Ectodermal cell (in vitro differentiated cells): ENCODE data around the gene DBX1.
"Not testable (repeated sequence)": the region's sequence is repeated elsewhere in the genome, so short reads cannot be mapped to it uniquely, and the experiment has no call there.

ENCODE experiments used
- H3K27ac ChIP-seq: 2 replicates; pipeline ENCODE4 v1.7.0; 2013; ENCODE audit warnings: mild to moderate bottlenecking, low read depth, low read length; ENCODE audit not compliant: insufficient read depth, poor library complexity, severe bottlenecking
- H3K27me3 ChIP-seq: 2 replicates; pipeline ENCODE4 v1.7.0; 2013; ENCODE audit warnings: mild to moderate bottlenecking, low read length; ENCODE audit not compliant: insufficient read depth, control insufficient read depth, poor library complexity, severe bottlenecking
- H3K36me3 ChIP-seq: one replicate; pipeline ENCODE4 v1.7.0; 2013; ENCODE audit warnings: low read length; ENCODE audit not compliant: control insufficient read depth, insufficient read depth
- H3K4me1 ChIP-seq: one replicate; pipeline ENCODE4 v1.7.0; 2013; ENCODE audit warnings: low read length; ENCODE audit not compliant: control insufficient read depth, insufficient read depth
- H3K4me3 ChIP-seq: 2 replicates; pipeline ENCODE4 v1.7.0; 2013; ENCODE audit warnings: low read depth, low read length, control low read depth; ENCODE audit not compliant: insufficient read depth
- H3K9me3 ChIP-seq: 2 replicates; pipeline ENCODE4 v1.7.0; 2013; ENCODE audit warnings: mild to moderate bottlenecking, low read length, moderate library complexity; ENCODE audit not compliant: control insufficient read depth
- WGBS, 2 experiments: methylation state at CpG; one replicate each; pipeline ENCODE4 v1.1.7; 2013; ENCODE audit warnings: missing lambda C conversion rate in 2 of 2; 5-methylcytosine and 5-hydroxymethylcytosine counted together

DBX1 gene

GRCh38 chr11:20154381-20154780 lies 5.9 kb downstream of the DBX1 start:
- H3K4me1 ChIP-seq, result peaks cover 28% of the 10 kb centered on the region
- 56 to 90% methylated on average over 1 of the region's 1 CpG for WGBS, 2 experiments
- no peak overlapping the region for H3K4me3 ChIP-seq
- no peak overlapping the region for H3K27ac ChIP-seq
- H3K9me3 ChIP-seq, result no peaks in the 10 kb centered on the region
- peaks cover 57% of the 10 kb centered on the region for H3K27me3 ChIP-seq
- H3K36me3 ChIP-seq, result no peaks in the 10 kb centered on the region

- H3K27ac ChIP-seq, result no peak overlapping the region
- H3K4me3 ChIP-seq, result no peak overlapping the region
- H3K9me3 ChIP-seq, result no peaks in the 10 kb centered on the region
- H3K27me3 ChIP-seq, result no peaks in the 10 kb centered on the region
- WGBS, 2 experiments, result 89 to 94% methylated on average over 4 of the region's 4 CpGs
- H3K36me3 ChIP-seq, result no peaks in the 10 kb centered on the region
- H3K4me1 ChIP-seq, result no peaks in the 10 kb centered on the region
Measured at GRCh38 chr11:20138707-20139106, 21.6 kb downstream of the DBX1 start.

- H3K27me3 ChIP-seq, result no peaks in the 10 kb centered on the region
- no peak overlapping the region for H3K27ac ChIP-seq
- H3K4me1 ChIP-seq, result no peaks in the 10 kb centered on the region
- no peaks in the 10 kb centered on the region for H3K36me3 ChIP-seq
- no peak overlapping the region for H3K4me3 ChIP-seq
- no peaks in the 10 kb centered on the region for H3K9me3 ChIP-seq
Measured at GRCh38 chr11:20137637-20138036, 22.6 kb downstream of the DBX1 start.

GRCh38 chr11:20134991-20135736 lies 25.1 kb downstream of the DBX1 start:
- Histone ChIP-seq H3K27me3 (no peaks in the 10 kb centered on the region), H3K4me1 (no peaks in the 10 kb centered on the region), H3K4me3 (no peak overlapping the region), H3K9me3 (no peaks in the 10 kb centered on the region), H3K27ac (no peak overlapping the region), H3K36me3 (no peaks in the 10 kb centered on the region)
- WGBS, 2 experiments, result 88 to 90% methylated on average over 4 to 5 of the region's 5 CpGs

- no peaks in the 10 kb centered on the region for H3K27me3 ChIP-seq
- no peak overlapping the region for H3K4me3 ChIP-seq
- H3K4me1 ChIP-seq, result no peaks in the 10 kb centered on the region
- 73 to 75% methylated on average over 7 to 8 of the region's 8 CpGs for WGBS, 2 experiments
- H3K36me3 ChIP-seq, result no peaks in the 10 kb centered on the region
- H3K27ac ChIP-seq, result no peak overlapping the region
- H3K9me3 ChIP-seq, result no peaks in the 10 kb centered on the region
Measured at GRCh38 chr11:20132667-20133039, 27.6 kb downstream of the DBX1 start.

- Histone ChIP-seq H3K4me1 (no peaks in the 10 kb centered on the region), H3K4me3 (no peak overlapping the region), H3K36me3 (no peaks in the 10 kb centered on the region), H3K9me3 (no peaks in the 10 kb centered on the region), H3K27ac (no peak overlapping the region), H3K27me3 (no peaks in the 10 kb centered on the region)
- 75 to 76% methylated on average over 51 of the region's 51 CpGs for WGBS, 2 experiments
Measured at GRCh38 chr11:20131788-20132666, 28.2 kb downstream of the DBX1 start.

GRCh38 chr11:20129665-20130064 lies 30.6 kb downstream of the DBX1 start:
- Histone ChIP-seq H3K27me3 (no peaks in the 10 kb centered on the region), H3K4me1 (no peaks in the 10 kb centered on the region), H3K27ac (no peak overlapping the region), H3K36me3 (no peaks in the 10 kb centered on the region), H3K9me3 (no peaks in the 10 kb centered on the region), H3K4me3 (no peak overlapping the region)
- 91 to 93% methylated on average over 4 of the region's 4 CpGs for WGBS, 2 experiments

- H3K4me3 ChIP-seq, H3K4me1 ChIP-seq, H3K36me3 ChIP-seq, H3K27ac ChIP-seq, H3K27me3 ChIP-seq, H3K9me3 ChIP-seq: not testable (repeated sequence)
- 82 to 85% methylated on average over 7 of the region's 7 CpGs for WGBS, 2 experiments
Measured at GRCh38 chr11:20128528-20128825, 31.8 kb downstream of the DBX1 start.

- Histone ChIP-seq H3K36me3 (no peaks in the 10 kb centered on the region), H3K4me3 (no peak overlapping the region), H3K27me3 (no peaks in the 10 kb centered on the region), H3K4me1 (no peaks in the 10 kb centered on the region), H3K9me3 (no peaks in the 10 kb centered on the region), H3K27ac (peak overlapping the region; percentile 5)
- WGBS, 2 experiments, result 69 to 70% methylated on average over 16 of the region's 16 CpGs
Measured at GRCh38 chr11:20127671-20128527, 32.4 kb downstream of the DBX1 start.

- H3K9me3 ChIP-seq, result no peaks in the 10 kb centered on the region
- no peaks in the 10 kb centered on the region for H3K4me1 ChIP-seq
- no peak overlapping the region for H3K4me3 ChIP-seq
- no peak overlapping the region for H3K27ac ChIP-seq
- H3K27me3 ChIP-seq, result no peaks in the 10 kb centered on the region
- H3K36me3 ChIP-seq, result no peaks in the 10 kb centered on the region
- 94% methylated on average over 7 to 8 of the region's 8 CpGs for WGBS, 2 experiments
Measured at GRCh38 chr11:20126724-20127123, 33.6 kb downstream of the DBX1 start.
